ENCODE measurements around the gene ILKAP.

DNA sequence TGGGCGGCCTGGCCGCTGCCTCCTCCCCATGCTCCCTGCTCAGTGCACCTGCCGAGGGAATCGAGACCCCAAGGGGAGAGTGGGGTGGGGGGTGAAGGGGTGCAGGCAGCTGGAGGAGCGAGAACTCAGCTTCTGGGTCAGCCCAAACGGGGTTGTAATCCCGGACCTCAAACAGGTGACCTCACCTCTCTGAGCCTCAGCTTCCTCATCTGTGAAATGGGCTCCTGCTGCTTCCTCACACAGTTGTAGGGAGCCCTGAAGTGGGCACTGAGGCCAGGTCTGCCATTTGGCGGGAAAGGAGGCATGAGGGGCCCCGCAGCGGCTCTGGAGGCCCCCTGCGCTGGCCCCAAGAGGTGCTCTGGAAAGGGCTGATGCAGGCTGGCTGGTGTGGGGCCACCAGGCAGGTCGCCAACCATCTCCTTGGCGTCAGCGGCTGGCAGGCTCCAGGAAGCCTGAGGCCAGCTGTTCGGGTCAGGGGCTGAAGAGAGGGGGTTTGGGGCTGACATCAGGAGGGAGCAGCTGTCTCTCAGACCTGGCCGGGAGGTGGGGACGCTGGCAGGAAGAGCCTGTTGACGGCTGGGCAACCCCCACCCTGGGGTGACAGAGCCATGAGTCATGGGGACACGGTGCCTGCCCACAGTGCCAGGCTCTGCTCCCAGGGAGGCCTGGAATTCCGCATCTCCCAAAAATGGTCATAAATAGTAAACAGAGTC lies 60.1 kb downstream of the ILKAP start:
- TF ChIP-seq GABPA (IDR thresholded peaks at IDR 0.05; ENCODE audit: low read depth) = no peak
- no peak for TF ChIP-seq POLR2AphosphoS5 (IDR thresholded peaks at IDR 0.05; ENCODE audit: low read depth, low read length)
- no peak for TF ChIP-seq SMC3 (IDR thresholded peaks at IDR 0.05; ENCODE audit: low read depth, low read length)
- TF ChIP-seq, protein P1, sequence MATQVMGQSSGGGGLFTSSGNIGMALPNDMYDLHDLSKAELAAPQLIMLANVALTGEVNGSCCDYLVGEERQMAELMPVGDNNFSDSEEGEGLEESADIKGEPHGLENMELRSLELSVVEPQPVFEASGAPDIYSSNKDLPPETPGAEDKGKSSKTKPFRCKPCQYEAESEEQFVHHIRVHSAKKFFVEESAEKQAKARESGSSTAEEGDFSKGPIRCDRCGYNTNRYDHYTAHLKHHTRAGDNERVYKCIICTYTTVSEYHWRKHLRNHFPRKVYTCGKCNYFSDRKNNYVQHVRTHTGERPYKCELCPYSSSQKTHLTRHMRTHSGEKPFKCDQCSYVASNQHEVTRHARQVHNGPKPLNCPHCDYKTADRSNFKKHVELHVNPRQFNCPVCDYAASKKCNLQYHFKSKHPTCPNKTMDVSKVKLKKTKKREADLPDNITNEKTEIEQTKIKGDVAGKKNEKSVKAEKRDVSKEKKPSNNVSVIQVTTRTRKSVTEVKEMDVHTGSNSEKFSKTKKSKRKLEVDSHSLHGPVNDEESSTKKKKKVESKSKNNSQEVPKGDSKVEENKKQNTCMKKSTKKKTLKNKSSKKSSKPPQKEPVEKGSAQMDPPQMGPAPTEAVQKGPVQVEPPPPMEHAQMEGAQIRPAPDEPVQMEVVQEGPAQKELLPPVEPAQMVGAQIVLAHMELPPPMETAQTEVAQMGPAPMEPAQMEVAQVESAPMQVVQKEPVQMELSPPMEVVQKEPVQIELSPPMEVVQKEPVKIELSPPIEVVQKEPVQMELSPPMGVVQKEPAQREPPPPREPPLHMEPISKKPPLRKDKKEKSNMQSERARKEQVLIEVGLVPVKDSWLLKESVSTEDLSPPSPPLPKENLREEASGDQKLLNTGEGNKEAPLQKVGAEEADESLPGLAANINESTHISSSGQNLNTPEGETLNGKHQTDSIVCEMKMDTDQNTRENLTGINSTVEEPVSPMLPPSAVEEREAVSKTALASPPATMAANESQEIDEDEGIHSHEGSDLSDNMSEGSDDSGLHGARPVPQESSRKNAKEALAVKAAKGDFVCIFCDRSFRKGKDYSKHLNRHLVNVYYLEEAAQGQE (IDR thresholded peaks at IDR 0.05; ENCODE audit: low read depth, low read length) = no peak
- TF ChIP-seq ZBTB33 (IDR thresholded peaks at IDR 0.05; ENCODE audit: borderline replicate concordance, low read depth) = no peak
- TF ChIP-seq CTCF (IDR thresholded peaks at IDR 0.05) = no peak
- no peak; the same call in 1 of the 2 replicates for TF ChIP-seq JUND (IDR thresholded peaks at IDR 0.05)
- peak; percentile 68 for TF ChIP-seq TEAD4 (IDR thresholded peaks at IDR 0.05; ENCODE audit: borderline replicate concordance, insufficient read depth)
- no peak for TF ChIP-seq MAX (IDR thresholded peaks at IDR 0.05; ENCODE audit: low read depth)

Data from SK-N-SH (cell line).